BE2C (cell line): ENCODE measurements around the gene ATP5MC2.
A peak's percentile ranks its signal among the peaks of the same experiment; 100 is the strongest.

Source experiments
- DNase-seq: peaks from one replicate; pipeline ENCODE4 v3.0.0-alpha.2; 2020
- H3K27me3 ChIP-seq: fragments of 250-450 bp; sonication (Bioruptor Pico); 2 replicates; pipeline ENCODE4 v1.5.1; 2020; ENCODE audit warnings: mild to moderate bottlenecking
- H3K36me3 ChIP-seq: fragments of 250-450 bp; sonication (Bioruptor Pico); 2 replicates; pipeline ENCODE4 v1.5.1; 2020; ENCODE audit warnings: mild to moderate bottlenecking
- H3K4me1 ChIP-seq: fragments of 250-450 bp; sonication (Bioruptor Pico); 2 replicates; pipeline ENCODE4 v1.5.1; 2020
- H3K4me3 ChIP-seq: 2 replicates; pipeline ENCODE4 v1.5.1; 2011; ENCODE audit warnings: low read depth, low read length
- H3K9me3 ChIP-seq: fragments of 250-450 bp; sonication (Bioruptor Pico); 2 replicates; pipeline ENCODE4 v1.5.1; 2020
- CTCF ChIP-seq: IDR thresholded peaks from 2 replicates; pipeline ENCODE4 v1.5.1; 2012; ENCODE audit warnings: mild to moderate bottlenecking, low read depth, low read length

ATP5MC2 gene

DNA sequence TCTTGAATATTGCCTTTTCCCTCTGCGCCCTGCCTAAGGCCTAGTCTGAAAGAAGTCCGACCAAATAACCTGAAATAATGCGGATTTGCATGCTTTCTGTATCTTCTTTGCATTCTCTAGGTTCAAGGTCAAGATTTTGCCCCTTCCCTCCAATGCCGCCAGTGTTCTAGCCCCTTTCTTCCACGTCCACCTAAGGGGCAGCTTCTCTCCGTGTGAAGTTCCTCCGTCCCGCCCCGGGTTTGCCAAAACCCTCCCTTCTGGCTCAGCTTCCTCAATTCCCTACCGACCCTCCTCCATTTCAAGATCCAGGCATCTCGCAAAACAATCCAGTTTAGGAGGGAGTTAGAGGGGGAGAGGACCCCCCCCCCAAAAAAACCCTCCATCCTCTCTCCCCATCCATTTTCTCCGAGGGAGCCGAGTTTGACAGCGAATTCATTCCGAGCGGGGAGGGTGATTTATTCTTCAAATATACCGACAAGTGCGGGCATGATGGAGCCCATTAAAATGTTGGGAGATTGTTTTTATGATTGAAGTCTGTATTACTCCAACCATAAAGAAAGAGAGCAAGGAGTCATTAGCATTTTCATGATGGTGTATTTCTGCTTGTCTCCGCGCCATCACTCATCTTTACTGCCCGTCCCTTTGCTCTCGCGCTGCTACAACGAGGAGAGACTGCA, 20.9 kb upstream of the ATP5MC2 start:
- Histone ChIP-seq H3K36me3 (no peaks in the 10 kb centered on the region), H3K4me1 (peaks cover 8% of the 10 kb centered on the region), H3K9me3 (no peaks in the 10 kb centered on the region), H3K4me3 (no peak overlapping the region), H3K27me3 (peaks cover 15% of the 10 kb centered on the region)
- no peak for DNase-seq
- TF ChIP-seq CTCF: no peak

DNA sequence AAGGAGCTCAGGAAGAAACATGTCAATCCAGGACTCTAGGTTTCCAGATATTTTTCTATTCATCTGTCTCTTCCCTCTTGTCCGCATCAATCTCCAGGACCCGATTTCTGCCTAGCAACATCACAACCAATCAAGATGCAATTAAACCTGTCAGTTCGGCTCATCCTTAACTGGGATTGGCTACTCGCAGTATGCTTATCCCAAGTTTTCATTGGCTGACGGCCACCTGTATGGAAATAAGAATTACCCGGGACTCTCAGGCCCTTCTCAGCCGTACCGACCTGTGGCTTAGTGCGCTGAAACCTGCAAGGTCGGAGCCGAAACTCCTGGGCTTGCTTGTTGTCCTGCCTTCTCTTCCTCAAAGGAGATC, 20.4 kb upstream of the ATP5MC2 start:
- peak; percentile 80 for DNase-seq
- H3K9me3 ChIP-seq: no peaks in the 10 kb centered on the region
- peaks cover 15% of the 10 kb centered on the region for H3K27me3 ChIP-seq
- no peak overlapping the region for H3K4me3 ChIP-seq
- H3K36me3 ChIP-seq: no peaks in the 10 kb centered on the region
- TF ChIP-seq CTCF: no peak
- peaks cover 8% of the 10 kb centered on the region for H3K4me1 ChIP-seq

GRCh38 chr12:53695152-53696145, 19.6 kb upstream of the ATP5MC2 start:
- DNase-seq: peak; percentile 25
- Histone ChIP-seq H3K4me3 (no peak overlapping the region), H3K9me3 (no peaks in the 10 kb centered on the region), H3K27me3 (peaks cover 15% of the 10 kb centered on the region), H3K4me1 (peaks cover 8% of the 10 kb centered on the region), H3K36me3 (no peaks in the 10 kb centered on the region)
- no peak for TF ChIP-seq CTCF

GRCh38 chr12:53694756-53695151, 18.9 kb upstream of the ATP5MC2 start:
- TF ChIP-seq CTCF: no peak

GRCh38 chr12:53688134-53688533, 12.3 kb upstream of the ATP5MC2 start:
- Histone ChIP-seq H3K27me3 (no peaks in the 10 kb centered on the region), H3K36me3 (no peaks in the 10 kb centered on the region), H3K9me3 (no peaks in the 10 kb centered on the region), H3K4me1 (no peaks in the 10 kb centered on the region), H3K4me3 (no peak overlapping the region)
- TF ChIP-seq CTCF: no peak
- no peak for DNase-seq

More at GRCh38 chr12:53694756-53695151, 18.9 kb upstream of the ATP5MC2 start:
- DNase-seq: no peak
- Histone ChIP-seq H3K9me3 (no peaks in the 10 kb centered on the region), H3K4me3 (no peak overlapping the region), H3K4me1 (peaks cover 8% of the 10 kb centered on the region), H3K36me3 (no peaks in the 10 kb centered on the region), H3K27me3 (peaks cover 8% of the 10 kb centered on the region)

- H3K4me3 ChIP-seq: no peak overlapping the region
- no peaks in the 10 kb centered on the region for H3K4me1 ChIP-seq
- H3K27me3 ChIP-seq: no peaks in the 10 kb centered on the region
- TF ChIP-seq CTCF: no peak
- no peak for DNase-seq
- no peaks in the 10 kb centered on the region for H3K9me3 ChIP-seq
- H3K36me3 ChIP-seq: no peaks in the 10 kb centered on the region
These were observed 10.6 kb upstream of the ATP5MC2 start for GRCh38 chr12:53686436-53686835.
